Sigmoid colon (tissue), 3 donors: Measurements from ENCODE around the gene ADCY2.

Experiments
- CTCF ChIP-seq, 4 experiments: fragments of 450-650 bp in 3 of 4; fragments of 200-600 bp in 1 of 4; IDR thresholded peaks; one replicate each; pipeline ENCODE4 v1.5.1; 2016 to 2019; ENCODE audit warnings: antibody characterized with exemption in 4 of 4, mild to moderate bottlenecking in 3 of 4, moderate library complexity in 2 of 4
- POLR2A ChIP-seq, 2 donors: fragments of 450-650 bp; IDR thresholded peaks; one replicate each; pipeline ENCODE4 v1.6.1; 2016; ENCODE audit warnings: antibody characterized with exemption in 2 of 2, mild to moderate bottlenecking in 2 of 2, moderate library complexity in 2 of 2

GRCh38 chr5:7609726-7610125 is 213.8 kb downstream of the ADCY2 start:
- no peak for TF ChIP-seq CTCF (IDR thresholded peaks at IDR 0.05)
- TF ChIP-seq POLR2A (IDR thresholded peaks at IDR 0.05): no peak
